OCI-LY7 (cell line): ENCODE data around the gene CCHCR1.

Source experiments
- EZH2phosphoT487 ChIP-seq: fragments of 200-600 bp; sonication (generic); IDR thresholded peaks from 2 replicates; pipeline ENCODE4 v1.6.1; 2018; ENCODE audit warnings: low read depth, borderline replicate concordance, mild to moderate bottlenecking, mixed run types, antibody characterized with exemption, low read length, moderate library complexity, mixed read lengths
- TF ChIP-seq, protein P1 (sequence below): fragments of 200-600 bp; sonication (generic); conservative IDR thresholded peaks from 2 replicates; pipeline ENCODE4 v1.5.1; 2014; ENCODE audit warnings: mild to moderate bottlenecking, antibody characterized with exemption, low read length, moderate library complexity, mixed read lengths

DNA sequence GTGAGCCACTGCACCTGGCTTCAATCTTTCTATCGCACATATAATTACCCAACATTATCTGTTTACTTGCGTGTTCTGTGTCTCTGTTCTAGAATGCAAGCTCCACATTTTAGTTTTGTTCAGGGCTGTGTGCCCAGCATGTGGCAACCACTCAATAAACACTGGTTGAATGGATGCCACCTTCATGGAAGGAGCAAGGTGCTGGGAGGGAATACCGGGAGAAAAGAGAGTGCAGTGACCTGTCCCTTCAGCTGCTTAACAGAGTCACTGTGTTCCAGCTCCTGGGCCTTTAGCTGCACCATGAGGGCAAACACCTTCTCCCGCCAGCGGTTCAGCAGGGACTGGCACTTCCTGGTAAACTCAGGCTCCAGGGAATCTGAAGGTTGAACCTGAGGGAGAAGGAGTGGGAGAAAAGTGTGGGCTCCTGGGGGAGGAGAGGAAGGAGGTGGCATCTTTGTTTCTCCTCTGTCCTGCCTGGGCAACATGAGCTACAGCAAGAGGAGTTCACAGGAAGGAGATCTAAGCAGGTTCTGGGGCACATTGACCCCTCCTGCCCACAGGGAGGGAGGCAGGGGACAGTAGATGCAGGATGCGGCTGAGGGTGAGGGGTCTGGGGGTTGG lies 7.7 kb downstream of the CCHCR1 start:
- TF ChIP-seq, protein P1, sequence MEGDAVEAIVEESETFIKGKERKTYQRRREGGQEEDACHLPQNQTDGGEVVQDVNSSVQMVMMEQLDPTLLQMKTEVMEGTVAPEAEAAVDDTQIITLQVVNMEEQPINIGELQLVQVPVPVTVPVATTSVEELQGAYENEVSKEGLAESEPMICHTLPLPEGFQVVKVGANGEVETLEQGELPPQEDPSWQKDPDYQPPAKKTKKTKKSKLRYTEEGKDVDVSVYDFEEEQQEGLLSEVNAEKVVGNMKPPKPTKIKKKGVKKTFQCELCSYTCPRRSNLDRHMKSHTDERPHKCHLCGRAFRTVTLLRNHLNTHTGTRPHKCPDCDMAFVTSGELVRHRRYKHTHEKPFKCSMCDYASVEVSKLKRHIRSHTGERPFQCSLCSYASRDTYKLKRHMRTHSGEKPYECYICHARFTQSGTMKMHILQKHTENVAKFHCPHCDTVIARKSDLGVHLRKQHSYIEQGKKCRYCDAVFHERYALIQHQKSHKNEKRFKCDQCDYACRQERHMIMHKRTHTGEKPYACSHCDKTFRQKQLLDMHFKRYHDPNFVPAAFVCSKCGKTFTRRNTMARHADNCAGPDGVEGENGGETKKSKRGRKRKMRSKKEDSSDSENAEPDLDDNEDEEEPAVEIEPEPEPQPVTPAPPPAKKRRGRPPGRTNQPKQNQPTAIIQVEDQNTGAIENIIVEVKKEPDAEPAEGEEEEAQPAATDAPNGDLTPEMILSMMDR = no peak
- no peak for TF ChIP-seq EZH2phosphoT487
